Hypothalamus (tissue), 51 donors: Measurements from ENCODE around the gene STUM.
"Not testable (repeated sequence)": the region's sequence is repeated elsewhere in the genome, so short reads cannot be mapped to it uniquely, and the experiment has no call there.

Source experiments
- DNase-seq, 51 donors: peaks; one replicate each; lab custom pipeline; 2025; lab: John Stamatoyannopoulos, UW

STUM gene

DNA sequence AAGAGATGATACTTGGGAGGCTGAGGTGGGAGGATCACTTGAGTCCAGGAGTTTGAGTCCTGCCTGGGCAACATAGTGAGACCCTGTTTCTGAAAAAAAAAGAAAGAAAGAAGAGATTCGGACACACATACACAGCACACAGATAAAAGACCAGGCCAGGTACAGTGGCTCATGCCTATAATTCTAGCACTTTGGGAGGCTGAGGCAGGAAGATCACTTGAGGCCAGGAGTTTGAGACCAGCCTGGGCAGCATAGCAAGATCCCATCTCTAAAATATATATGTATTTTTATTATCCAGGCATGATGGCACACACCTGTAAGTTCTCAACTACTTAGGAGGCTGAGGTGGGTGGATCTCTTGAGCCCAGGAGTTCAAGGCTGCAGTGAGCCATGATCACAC, 69.2 kb downstream of the STUM start:
- DNase-seq = not testable (repeated sequence)

- no peak for DNase-seq
These were observed 69.8 kb downstream of the STUM start for GRCh38 chr1:226618380-226618779.

GRCh38 chr1:226619031-226619430, 70.5 kb downstream of the STUM start:
- no peak for DNase-seq

DNA sequence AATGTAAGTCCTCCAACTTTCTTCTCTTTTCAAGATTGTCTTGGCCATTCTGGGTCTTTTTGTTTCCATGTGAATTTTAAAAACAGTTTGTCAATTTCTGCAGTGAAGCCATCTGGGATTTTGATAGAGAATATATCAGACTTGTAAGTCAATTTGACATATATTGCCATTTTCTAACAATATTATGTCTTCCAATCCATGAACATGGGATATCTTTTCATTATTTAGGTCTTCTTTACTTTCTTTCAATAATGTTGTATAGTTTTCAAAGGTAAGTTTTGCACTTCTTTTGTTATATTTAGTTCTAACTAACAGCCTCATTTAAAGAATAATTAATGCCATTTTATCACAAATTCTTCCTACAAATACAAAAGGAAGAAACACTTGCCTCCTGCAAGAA, 73.4 kb downstream of the STUM start:
- DNase-seq = no peak

GRCh38 chr1:226624526-226624925, 76.0 kb downstream of the STUM start:
- DNase-seq = no peak

GRCh38 chr1:226625326-226625725, 76.8 kb downstream of the STUM start:
- DNase-seq = no peak

DNA sequence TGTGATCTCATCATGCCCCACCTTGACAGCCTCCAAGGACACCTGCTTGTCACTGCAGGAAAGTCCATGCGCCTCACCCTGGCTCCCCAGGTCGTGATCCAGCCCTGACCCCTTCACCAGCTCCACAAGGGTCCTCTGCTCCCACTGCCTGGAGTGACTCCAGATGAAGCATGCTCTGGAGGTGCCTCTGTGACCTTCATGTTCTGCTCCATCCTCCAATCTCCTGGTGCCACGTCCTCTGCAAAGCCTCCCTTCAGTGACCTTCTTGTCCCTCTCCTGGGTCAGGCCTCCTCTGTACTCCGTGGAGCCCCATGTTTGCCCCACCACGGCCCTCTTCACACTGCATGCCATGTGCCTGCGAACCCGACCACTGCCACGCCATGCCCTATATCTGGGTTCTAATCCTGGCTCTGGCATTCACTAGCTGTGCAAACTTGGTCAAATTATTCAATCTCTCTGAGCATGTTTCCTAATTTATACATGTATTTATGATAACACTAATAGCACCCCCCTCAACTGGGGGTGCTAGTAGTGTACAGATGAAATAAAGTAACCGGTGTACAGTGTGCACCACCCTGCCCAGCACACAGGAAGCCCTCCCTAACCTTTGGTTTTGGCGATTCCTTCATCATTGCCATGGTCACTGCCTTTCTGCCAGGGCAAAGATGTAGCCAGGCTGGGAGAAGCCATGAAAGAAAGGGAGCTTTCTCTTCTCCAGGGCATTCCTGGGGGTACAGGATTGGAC, 77.4 kb downstream of the STUM start:
- no peak for DNase-seq

GRCh38 chr1:226626577-226626956, 78.0 kb downstream of the STUM start:
- peak in 42 of 51 donors; percentile 8 to 78 (median 54) for DNase-seq

GRCh38 chr1:226627050-226627755, 78.6 kb downstream of the STUM start:
- DNase-seq = no peak

DNA sequence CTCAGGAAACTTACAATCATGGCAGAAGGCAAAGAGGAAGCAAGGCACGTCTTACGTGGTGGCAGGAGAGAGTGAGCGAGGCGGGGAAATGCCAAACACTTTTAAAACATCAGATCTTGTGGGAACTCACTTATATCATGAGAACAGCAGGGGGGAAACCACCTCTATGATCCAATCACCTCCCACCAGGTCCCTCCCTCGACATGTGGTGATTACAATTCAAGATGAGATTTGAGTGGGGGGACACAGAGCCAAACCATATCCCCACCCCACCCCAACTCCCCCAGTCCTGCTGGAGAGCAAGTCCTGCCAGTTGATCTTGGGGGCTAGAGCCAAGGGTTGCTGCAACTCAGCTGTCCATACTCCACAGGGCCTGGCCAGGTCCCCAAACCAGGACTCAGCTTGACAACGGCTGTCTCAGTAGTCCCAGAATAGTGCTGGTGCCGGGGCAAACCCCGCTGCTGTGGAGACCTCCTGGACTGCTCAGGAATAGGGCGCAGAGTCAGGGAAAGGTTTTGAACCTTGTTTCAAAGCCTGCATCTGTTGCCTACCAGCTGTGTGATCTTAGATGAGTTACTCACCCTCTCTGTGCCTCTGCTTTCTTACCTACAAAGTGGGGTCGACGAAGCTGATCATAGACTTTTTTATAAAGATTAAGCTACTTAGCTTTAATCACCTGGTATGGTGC, 79.5 kb downstream of the STUM start:
- no peak for DNase-seq

DNA sequence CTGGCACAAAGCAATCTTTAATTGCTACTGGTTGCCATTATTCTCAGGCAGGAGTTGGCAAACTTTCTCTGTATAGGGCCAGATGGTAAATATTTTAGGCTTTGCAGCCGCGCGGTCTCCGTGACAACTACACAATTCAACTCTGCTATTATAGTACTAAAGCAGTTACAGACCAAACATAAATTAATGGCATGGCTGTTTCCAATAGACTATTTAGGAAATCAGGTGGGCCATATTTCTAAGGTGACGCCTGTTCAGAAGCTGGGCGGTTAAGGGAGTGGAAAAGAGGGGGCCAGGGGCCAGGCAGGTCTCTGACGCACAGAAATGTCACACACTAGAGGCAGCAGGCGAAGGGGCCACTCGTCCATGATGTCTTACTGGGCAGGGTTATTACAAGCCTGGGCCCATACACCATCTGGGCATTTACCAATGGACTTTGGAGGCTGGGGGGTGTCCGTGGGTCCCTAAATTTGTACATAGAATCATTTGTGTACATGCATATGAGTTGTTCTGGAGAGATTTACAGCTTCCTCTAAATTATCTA, 80.1 kb downstream of the STUM start:
- DNase-seq = no peak

DNA sequence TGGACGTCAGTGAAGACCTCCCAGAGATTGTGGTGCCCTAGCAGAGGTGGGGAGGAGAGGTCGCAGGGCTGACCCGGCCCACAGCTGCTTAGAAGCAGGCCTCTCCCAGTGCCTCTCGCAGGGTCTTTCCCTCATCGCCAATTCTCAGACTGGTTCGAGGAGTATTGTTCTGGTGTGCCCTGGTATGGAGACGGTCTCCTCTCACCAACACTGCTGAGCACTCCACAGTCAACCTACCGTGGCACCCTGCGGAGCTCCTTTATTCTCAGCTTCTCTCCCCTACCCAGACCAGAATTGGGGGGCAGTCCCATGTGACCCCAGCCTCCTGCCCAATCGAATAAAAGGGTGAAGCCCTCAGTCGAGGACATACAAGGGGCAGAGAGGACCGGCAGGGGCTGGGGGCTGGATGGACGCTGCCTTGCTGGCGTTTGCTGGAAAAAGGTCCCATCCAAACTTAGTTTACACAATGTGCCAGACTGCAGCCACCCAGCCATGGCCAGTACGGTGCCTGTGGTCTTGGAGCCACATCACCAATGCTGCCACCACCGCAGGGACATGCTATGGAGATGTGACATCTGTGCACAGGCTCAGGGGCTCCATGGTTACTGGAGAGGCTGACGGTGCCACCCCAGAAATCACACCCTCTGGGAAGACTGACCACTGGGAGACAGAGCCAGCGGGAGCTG, 80.8 kb downstream of the STUM start:
- DNase-seq = no peak

- no peak for DNase-seq
These were observed 81.5 kb downstream of the STUM start for GRCh38 chr1:226629896-226630550.

DNA sequence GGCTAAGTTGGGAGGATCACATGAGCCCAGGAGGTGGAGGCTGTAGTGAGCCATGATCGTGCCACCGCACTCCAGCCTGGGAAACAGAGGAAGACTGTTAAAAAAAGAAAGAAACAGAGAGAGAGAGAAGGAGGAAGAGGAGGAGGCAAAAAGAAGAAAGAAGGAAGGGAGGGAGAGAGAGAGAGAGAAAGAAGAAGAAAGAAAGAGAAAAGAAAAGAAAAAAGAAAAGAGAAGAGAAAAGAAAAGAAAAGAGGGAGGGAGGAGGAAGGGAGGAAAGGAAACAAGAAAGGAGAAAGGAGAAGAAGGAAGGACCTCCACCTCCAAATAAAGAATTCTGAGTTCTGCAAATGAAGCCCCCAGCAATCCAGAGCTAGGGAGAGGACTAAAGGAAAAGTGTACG, 82.0 kb downstream of the STUM start:
- DNase-seq = no peak

DNA sequence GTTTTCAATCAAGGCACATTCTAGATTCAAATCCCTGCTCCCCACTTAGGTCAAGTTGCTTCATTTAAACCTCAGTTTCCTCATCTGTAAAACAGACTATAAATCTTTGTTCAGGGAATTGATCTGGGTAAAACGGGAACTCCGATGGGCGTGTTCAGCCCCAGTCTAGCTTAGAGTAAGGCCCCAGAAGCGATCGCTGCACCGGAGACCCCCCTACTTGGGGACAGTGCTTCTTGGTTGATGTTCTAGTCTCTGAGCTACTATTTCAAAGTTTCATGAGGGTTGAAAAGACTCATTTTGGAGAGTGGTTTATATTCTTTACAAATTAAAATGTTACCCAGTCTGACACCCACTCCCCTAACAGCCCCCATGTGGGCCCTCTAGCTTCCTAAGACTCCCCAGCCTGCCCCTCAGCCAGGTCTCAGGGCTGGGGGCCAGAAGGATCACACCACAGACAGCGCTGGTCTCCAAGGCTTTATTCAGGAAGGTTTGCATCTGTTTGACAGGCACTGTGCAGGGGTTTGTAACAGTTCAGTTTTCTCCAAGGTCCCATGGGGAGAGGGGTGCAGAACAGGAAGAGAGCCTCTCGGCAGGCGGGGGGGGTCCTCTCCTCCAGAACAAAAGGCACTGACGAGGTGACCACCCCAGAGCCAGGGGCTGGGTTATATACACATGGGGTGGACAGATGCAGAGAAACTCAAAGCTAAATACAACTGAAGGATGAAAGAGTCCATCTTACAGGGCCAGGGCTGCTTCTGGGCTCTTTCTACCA, 82.9 kb downstream of the STUM start:
- no peak for DNase-seq

GRCh38 chr1:226632169-226632879, 83.8 kb downstream of the STUM start:
- DNase-seq = no peak

DNA sequence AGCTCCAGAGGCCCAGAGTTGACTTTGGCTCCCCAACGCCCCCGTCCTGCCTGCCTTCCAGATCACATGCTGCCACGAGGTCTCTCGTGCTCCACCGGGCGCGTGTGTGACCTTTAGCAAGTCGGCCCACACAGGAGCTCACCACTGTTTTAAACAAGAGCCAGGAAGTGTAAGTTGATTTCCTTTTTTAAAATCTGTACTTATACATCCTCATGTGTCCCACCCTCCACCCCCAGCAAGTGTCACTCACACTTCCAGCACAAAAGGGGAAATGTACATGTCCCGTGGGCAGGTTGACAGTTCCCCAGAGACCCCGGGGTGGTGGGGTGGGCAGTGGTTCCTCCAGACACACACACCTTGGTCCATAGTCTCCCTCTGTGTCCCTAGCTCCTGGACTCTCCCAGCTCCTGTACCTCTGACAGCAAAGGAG, 84.4 kb downstream of the STUM start:
- DNase-seq = no peak

DNA sequence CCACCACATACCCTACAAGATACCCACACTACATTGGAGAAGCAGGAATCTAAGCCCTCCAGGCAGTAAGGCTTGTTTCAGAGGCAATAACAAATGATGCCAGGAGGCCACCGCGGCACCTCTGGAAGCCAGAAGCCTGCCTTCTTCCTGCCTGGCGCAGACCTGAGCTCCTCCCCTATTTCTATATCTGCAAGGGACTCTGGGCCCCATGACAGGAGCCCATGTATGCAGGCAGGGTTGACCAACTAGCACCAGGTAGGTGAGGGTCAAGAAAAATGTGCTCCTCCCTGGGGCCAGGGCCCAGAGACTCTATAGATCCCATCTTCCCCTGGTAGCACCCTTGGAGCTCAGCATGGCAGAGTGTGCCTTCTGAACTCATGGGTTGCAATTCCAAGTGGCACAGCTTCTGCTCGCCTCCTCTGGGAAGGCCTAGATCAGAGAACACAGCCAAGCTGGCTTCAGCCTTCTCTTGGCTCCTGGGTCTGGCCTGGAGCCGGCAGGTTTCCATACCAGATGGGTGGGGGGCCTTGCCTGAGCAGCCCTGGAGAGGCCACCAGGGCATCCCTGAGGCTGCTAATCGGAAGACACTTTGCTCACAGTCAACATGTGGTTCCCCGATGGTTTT, 85.1 kb downstream of the STUM start:
- no peak for DNase-seq
